Medulla oblongata (tissue), 1 donor: Measurements from ENCODE around the gene RAI2.
A peak's percentile ranks its signal among the peaks of the same experiment; 100 is the strongest.
"Not testable (repeated sequence)": the region's sequence is repeated elsewhere in the genome, so short reads cannot be mapped to it uniquely, and the experiment has no call there.

Source experiments
- DNase-seq: peaks from one replicate; pipeline ENCODE4 v3.0.0-alpha.2; 2015; ENCODE audit errors: extremely low spot score

The RAI2 gene

DNA sequence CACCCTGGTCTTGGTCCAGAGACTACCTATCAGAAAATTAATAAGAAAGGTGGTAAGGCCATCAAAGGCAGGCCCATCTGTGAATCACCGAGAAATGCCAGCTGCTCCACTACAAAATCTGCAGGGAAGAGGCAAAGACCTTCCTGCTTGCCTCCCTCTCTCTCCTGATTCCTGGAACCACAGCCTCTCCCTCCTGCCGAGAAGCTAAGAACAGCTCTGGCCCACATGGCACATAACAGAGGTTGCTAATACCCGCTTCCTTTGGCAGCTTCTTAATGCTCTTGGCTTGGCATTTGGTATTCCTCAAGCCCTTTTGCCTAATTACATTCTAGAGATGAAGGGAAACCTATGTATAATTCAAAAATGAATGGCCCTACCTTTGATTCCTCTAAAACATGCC is 32.9 kb downstream of the RAI2 start:
- peak; percentile 18 for DNase-seq

DNA sequence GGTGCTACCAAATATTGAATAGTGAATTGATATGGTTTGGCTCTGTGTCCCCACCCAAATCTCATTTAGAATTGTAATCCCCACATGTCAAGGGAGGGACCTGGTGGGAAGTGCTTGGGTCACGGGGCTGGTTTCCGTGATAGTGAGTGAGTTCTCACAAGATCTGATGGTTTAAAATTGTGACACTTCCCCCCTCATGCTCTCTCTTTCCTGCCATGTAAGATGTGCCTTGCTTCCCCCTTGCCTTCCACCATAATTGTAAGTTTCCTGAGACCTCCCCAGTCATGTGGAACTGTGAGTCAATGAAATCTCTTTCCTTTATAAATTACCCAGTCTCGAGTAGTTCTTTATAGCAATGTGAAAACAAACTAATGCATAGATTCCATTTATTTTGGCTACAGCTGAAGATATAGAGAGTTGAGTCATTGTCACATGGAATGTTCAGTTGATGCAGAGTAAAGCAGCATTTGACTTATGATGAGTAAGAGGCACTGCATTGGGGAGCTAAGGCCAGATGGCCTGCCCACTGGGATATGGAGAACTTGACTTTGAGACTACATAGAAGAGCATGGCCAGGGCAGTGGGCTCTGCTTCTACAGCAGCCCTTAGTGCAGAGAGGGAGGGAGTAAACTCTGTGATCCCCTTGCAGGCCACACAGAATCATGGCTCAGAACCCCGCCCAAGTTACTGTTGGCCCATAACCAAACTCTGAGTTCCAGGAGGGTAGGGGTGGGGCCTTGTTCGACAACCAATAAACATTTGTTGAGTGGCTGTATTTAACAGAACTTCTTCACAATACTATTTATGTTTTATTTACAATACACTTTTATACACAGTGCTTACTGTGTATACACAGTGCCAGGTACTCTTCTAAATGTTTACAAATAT is 34.2 kb downstream of the RAI2 start:
- no peak for DNase-seq

DNA sequence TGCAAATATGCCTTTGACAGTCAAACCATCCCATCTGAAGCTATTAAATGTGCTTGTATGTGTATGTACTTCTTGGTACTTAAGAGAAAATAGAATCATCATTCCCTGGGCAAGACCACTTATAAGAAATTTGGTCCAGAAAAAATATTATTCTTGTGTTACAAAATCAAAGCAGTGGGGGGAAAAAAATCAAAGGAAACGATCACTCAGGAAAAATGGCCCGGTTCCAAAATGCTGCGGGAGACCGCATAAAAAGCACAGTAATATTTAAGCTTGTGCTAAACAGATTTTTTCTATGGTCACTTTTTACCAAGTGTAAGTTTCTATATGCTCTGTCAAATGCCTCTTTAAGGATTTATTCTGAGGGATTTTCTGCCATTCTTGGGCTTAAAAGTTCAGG is 36.1 kb downstream of the RAI2 start:
- no peak for DNase-seq

GRCh38 chrX:17822351-17822750 is 38.7 kb downstream of the RAI2 start:
- DNase-seq: no peak

- no peak for DNase-seq
These were observed 41.0 kb downstream of the RAI2 start for GRCh38 chrX:17820100-17820499.

DNA sequence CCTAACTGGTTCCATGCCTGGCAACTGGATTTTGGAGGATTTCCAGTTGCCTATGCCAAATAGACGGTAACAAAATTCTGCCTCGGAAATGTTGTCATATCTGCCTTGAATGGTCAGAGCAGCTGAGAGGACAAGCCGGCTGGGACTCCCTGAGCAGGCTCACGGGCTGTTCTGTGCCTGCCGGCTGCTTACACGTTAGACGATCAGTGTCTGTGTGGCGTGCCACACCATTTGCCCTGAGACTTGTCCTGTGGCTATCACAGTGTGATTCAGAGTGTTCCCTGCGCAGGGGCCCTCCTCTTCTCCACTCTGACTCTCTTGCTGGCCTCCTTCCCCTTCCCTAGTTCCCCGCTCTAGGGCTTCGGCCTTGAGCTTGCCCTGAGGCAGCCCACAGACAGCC is 42.4 kb downstream of the RAI2 start:
- no peak for DNase-seq

DNA sequence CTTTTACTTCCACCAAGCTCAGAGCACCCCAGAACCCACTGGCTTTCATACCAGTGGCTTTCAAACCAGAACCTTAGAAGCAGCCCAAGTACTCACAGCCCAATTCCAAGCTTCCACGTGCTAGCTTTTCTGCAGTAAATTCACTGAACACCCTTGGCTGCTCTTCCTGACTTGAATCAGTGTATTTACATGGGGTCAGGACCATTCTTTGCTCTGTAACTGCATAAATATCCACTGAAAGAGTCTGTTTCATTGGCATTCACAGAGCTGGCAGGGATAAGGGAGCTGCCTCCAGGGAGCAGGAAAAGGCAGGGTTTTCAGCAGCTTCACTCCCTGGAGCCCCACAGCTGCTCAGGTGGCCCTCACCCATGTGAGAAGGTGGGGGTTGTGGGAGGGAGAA is 43.8 kb downstream of the RAI2 start:
- peak; percentile 1 for DNase-seq

- DNase-seq: no peak
These were observed 46.5 kb downstream of the RAI2 start for GRCh38 chrX:17814557-17814956.

GRCh38 chrX:17814059-17814458 is 47.0 kb downstream of the RAI2 start:
- no peak for DNase-seq

- no peak for DNase-seq
These were observed 47.8 kb downstream of the RAI2 start for GRCh38 chrX:17813277-17813676.

DNA sequence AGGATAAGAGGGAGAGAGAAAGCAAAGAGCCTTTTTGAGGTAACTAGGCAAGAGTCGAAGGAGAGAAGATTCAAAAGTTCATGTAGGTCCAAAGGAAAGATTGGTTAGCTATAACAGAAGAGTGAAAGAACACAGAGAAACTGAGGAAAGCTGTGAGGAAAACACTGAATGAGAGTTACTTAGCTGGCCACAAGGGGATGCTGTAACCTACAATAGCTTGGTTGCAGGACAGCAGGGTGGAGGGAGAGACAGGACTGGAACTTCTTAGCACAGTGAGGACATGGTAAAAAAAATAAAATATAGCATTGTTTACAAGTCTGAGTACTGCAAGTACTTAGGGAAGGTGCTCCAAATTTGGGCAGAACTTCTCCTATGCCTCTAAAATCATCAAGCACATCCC is 48.3 kb downstream of the RAI2 start:
- no peak for DNase-seq

DNA sequence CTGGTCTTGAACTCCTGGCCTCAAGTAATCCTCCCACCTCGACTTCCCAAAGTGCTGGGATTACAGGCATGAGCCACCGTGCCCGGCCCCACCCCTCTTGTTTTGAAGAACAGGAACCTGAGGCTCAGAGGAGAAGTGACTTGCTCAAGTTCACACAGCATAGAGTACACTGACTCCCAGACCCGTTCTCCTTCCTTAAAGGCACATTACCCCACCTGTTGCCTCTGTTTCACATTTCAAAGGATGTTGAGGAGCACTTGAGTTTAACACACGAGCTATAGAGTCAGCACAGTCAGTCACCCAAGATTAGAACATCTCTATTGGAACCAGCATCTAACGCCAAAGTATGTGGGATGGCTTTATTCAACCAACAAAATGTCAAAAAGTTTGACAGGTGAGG is 51.1 kb downstream of the RAI2 start:
- DNase-seq: no peak

- no peak for DNase-seq
These were observed 51.8 kb downstream of the RAI2 start for GRCh38 chrX:17809273-17809672.

GRCh38 chrX:17805120-17805519 is 56.0 kb downstream of the RAI2 start:
- DNase-seq: no peak

DNA sequence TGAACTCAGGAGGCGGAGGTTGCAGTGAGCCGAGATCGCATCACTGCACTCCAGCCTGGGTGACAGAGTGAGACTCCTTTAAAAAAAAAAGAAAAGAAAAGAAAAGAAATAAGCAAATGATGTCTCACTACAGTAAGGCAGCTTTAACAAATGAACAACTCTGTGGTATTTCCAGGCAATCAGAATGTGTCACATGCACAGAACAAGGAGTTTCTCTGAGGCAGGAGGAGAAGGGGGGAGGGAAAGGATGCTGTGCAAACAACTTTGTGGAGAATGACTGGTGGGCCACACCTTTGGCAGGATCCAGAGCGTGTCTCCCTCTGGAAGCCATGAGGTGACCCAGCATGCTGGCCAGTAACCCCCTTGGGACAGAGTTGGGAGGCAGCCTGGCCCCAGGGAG is 57.6 kb downstream of the RAI2 start:
- no peak for DNase-seq

- DNase-seq: no peak
These were observed 58.3 kb downstream of the RAI2 start for GRCh38 chrX:17802756-17803155.

DNA sequence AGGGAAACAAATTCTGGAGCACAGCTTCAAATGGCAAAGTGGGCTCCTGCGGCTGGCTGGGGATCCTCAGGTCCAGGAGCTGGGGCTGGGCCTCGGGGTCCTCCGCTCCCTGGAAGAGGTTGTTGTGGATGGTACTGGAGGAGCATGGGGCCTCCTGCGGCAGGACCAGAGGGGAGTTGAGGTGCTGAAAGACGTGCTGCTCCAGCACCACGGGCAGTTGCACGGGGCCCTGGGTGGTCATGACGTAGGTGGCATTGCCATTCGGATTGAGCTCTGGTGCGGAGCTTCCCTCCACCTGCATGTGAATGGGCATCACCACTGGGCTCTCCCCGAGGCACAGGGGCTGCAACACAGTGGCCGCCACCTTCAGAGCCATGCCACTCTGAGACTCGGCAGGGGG is 59.7 kb downstream of the RAI2 start:
- no peak for DNase-seq

DNA sequence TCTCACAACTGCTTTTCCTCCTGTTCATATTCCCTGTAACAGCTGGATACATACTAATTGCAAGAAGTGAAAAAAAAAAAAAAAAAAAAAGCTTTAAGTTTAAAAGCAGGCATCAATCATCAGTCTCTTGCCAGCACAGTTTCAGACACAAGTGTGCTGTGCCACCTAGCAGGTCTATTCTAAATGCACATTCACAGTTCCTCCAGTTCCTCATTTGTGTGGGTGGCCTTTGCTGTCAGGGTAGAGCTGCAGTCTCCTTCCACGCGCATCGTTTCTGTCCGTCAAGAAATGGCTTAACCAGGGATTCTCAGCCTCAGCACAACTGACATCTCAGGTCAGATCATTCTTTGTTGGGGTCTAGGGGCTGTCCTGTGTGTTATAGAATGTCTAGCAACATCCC is 62.2 kb downstream of the RAI2 start:
- no peak for DNase-seq

DNA sequence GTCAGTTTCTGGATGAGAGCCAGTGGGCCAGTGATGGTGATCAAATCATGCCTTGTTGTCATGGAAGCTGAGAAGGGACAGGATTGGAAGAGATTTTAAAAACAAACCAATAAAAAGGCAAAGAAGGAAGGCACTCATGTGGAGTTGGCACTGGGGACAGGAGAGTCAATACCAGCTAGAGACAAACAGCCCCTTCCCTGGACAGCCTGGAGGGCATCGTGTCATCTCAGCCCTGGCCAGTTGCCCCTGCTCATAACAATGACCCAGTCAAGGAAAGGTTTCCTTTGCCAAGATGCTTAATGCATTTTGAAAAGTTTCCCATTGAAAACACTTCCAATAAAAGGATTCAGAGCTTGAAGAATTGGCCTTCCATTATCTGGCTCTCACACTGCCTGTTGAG is 68.3 kb downstream of the RAI2 start:
- DNase-seq: peak; percentile 27

GRCh38 chrX:17788956-17789562 is 72.0 kb downstream of the RAI2 start:
- DNase-seq: no peak

DNA sequence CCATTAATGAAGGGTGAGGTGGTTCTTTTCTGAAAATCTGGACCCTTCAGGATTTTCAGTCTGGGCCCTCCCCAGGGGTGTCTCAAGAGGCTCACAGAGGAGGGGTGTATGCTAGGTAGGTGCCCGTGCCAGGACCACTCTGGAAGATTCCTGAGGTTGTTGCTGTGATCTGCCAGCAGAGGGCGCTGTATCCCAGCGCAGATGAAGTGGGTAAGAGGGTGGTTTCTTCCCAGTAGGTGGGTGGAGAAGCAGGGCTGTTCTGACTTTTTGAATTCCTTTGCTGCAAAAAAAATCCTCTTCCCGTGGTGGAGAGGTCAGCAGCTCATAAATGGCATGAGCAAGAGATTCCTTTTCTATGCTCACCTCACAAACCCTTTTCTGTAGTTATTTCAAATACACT is 72.7 kb downstream of the RAI2 start:
- DNase-seq: peak; percentile 21

DNA sequence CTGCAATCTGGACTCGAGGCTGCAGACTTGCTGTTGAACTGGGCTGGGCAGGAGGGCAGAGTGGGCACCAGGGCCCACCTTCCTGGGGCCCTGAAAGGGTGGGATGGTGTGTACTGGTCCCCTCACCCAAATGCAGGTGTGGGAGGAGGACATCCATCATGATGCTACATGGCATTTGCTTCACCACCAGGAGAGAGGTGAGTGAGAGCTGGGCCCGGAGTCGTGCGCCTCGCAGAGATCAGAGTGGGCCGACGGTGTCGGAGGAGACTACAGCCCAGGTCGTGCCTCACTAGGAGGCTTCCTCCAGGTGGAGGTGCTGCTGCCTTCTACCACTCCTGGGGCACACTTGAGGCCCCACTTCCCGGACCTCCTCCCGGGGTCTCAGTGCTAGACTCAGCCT is 73.5 kb downstream of the RAI2 start:
- no peak for DNase-seq

- not testable (repeated sequence) for DNase-seq
These were observed 74.3 kb downstream of the RAI2 start for GRCh38 chrX:17786554-17787347.
